Coronary artery (tissue), 2 donors: ENCODE data around the gene TSC22D4.
"Not testable (repeated sequence)": the region's sequence is repeated elsewhere in the genome, so short reads cannot be mapped to it uniquely, and the experiment has no call there.

Source experiments
- DNase-seq: peaks from one replicate; pipeline ENCODE4 v3.0.0-alpha.2; 2017; ENCODE audit warnings: low spot score
- H3K27ac ChIP-seq, 2 donors: fragments of 200-600 bp; sonication (generic); one replicate each; pipeline ENCODE4 v1.5.1; 2016 to 2019
- H3K4me3 ChIP-seq: fragments of 200-600 bp; sonication (generic); 2 replicates; pipeline ENCODE4 v1.5.1; 2016; ENCODE audit warnings: mild to moderate bottlenecking, moderate library complexity
- TF ChIP-seq, protein P1 (sequence below): fragments of 200-600 bp; sonication (generic); IDR thresholded peaks from one replicate; pipeline ENCODE4 v1.5.1; 2019; ENCODE audit warnings: antibody characterized with exemption

The TSC22D4 gene

DNA sequence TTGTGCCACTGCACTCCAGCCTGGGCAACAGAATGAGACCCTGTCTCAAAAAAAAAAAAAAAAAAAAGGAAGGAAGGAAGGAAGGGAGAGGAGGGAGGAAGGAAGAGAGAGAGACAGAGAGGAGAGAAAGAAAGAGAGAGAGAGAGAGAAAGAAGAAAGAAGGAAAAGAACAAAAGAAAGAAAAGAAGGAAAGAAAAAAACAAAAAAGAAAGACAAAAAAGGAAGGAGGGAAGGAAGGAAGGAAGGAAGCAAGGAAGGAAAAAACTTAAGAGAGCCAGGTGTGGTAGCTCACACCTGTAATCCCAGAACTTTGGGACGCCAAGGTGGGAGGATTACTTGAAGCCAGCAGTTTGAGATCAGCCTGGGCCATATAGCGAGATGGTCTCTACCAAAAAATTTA, 14.2 kb downstream of the TSC22D4 start:
- no peak overlapping the region for H3K27ac ChIP-seq
- TF ChIP-seq, protein P1, sequence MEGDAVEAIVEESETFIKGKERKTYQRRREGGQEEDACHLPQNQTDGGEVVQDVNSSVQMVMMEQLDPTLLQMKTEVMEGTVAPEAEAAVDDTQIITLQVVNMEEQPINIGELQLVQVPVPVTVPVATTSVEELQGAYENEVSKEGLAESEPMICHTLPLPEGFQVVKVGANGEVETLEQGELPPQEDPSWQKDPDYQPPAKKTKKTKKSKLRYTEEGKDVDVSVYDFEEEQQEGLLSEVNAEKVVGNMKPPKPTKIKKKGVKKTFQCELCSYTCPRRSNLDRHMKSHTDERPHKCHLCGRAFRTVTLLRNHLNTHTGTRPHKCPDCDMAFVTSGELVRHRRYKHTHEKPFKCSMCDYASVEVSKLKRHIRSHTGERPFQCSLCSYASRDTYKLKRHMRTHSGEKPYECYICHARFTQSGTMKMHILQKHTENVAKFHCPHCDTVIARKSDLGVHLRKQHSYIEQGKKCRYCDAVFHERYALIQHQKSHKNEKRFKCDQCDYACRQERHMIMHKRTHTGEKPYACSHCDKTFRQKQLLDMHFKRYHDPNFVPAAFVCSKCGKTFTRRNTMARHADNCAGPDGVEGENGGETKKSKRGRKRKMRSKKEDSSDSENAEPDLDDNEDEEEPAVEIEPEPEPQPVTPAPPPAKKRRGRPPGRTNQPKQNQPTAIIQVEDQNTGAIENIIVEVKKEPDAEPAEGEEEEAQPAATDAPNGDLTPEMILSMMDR = no peak
- H3K4me3 ChIP-seq = no peak overlapping the region
- DNase-seq = no peak

DNA sequence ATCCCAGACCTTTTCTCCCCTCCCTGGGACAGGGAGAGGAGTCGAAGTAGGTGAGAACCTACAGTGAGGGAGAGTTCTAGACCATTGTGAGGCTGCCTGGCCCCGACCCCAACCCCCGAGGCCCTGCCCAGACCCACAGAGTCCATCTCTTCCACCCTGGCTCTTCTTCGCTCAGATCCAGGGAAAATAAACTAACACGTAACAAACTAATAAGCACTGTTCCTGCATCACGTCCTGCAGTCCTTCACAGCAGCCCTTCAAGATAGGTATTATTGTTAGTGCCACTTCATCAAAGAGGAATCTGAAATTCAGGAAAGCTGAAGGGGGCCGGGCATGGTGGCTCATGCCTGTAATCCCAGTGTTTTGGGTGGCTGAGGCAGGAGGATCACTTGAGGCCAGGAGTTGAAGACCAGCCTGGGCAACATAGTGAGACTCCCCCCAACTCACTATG, 14.8 kb downstream of the TSC22D4 start, which contains the start of gene SPACDR:
TSS of gene SPACDR (minus strand) at position 51 of the 451 bp plus-strand sequence. CDS start 235 bp downstream, outside the sequence.
- no peak for DNase-seq
- Histone ChIP-seq H3K27ac (no peak within 1 kb of the TSS), H3K4me3 (no peak within 1 kb of the TSS)
- TF ChIP-seq, protein P1 = no peak

DNA sequence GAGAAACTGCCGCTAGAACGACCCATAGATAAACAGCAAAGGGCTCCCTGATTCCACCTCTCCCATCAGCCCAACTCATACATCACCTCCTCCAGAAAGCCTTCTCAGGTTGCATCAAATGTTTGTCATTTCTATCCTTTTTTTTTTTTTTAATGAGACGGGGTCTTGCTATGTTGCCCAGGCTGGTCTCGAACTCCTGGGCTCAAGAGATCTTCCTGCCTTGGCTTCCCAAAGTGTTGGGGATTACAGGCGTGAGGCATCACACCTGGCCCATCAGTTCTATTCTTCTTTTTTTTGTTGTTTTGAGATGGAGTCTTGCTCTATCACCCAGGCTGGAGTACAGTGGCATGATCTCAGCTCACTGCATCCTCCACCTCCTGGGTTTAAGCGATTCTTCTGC, 22.0 kb downstream of the TSC22D4 start:
- no peak overlapping the region for H3K27ac ChIP-seq
- no peak overlapping the region for H3K4me3 ChIP-seq
- no peak for DNase-seq
- TF ChIP-seq, protein P1 = no peak

DNA sequence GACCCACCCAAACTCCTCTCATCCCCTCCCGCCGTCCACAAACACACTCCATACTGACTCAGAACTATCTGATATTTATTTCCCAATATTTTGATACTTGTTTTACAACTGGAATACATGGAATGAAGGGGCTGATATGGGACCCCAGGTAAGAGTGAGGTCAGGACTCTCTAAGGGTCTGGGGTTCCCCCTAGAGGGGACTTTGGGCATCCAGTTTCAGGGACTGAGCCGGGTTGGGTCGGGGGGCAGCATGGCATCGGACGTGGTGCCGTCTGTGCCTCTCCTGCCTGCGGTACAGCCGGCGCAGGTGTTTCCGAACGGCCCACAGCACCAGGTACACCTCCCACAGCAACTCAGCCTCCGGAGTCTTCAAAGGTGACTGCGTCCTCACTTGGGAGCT, 22.5 kb downstream of the TSC22D4 start:
- DNase-seq = no peak
- TF ChIP-seq, protein P1 = no peak
- no peak overlapping the region for H3K27ac ChIP-seq
- H3K4me3 ChIP-seq = no peak overlapping the region

- TF ChIP-seq, protein P1 = no peak
- Histone ChIP-seq H3K27ac (no peak overlapping the region), H3K4me3 (no peak overlapping the region)
- no peak for DNase-seq
Measured at GRCh38 chr7:100455206-100455605, 23.8 kb downstream of the TSC22D4 start.

- H3K4me3 ChIP-seq, H3K27ac ChIP-seq, DNase-seq: not testable (repeated sequence)
Measured at GRCh38 chr7:100453854-100454253, 25.2 kb downstream of the TSC22D4 start.

DNA sequence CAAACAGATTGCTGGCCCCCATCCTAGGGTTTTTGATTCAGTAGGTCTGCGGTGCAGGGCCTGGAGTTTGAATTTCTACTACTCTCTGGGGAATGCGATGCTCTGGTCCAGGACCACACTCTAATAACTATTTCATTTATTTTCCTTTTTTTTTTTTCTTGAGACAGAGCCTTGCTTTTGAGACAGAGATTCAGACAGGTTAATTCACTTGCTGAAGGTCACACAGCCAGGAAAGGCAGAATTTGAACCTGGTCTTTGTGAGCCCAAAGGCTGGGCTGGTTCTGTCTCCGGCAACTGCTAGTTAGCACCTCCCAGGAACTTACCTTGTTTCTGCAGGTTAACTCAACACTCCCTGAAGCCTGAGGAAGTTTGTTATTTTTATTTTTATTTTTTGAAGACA, 26.5 kb downstream of the TSC22D4 start:
- DNase-seq = no peak
- TF ChIP-seq, protein P1 = no peak
- H3K4me3 ChIP-seq = no peak overlapping the region

More for the DNA sequence above, 26.5 kb downstream of the TSC22D4 start:
- no peak overlapping the region for H3K27ac ChIP-seq
